HepG2 (cell line): ENCODE results near the gene RIOK3. TPM values are rescaled to one million over a fixed set of nuclear protein-coding genes. Genes with fewer than 3 reads are reported as not detected.

ENCODE experiments used
- ARNT ChIP-seq: fragments of 450-650 bp; IDR thresholded peaks from 2 replicates; pipeline ENCODE4 v1.6.1; 2017
- BRCA1 ChIP-seq: sonication (generic); formaldehyde crosslinking; IDR thresholded peaks from 2 replicates; pipeline ENCODE4 v1.4.0; 2020; ENCODE audit warnings: missing genetic modification reagents
- CEBPB ChIP-seq: IDR thresholded peaks from 2 replicates; pipeline ENCODE4 v1.6.1; 2011; ENCODE audit warnings: low read depth, low read length, improper control_type of control experiment, borderline replicate concordance
- FOXO1 ChIP-seq: sonication (generic); formaldehyde crosslinking; IDR thresholded peaks from 2 replicates; pipeline ENCODE4 v1.4.0; 2020; ENCODE audit warnings: missing genetic modification reagents
- ISX ChIP-seq: sonication (generic); formaldehyde crosslinking; conservative IDR thresholded peaks from 2 replicates; pipeline ENCODE4 v1.5.0; 2020; ENCODE audit warnings: missing genetic modification reagents
- LBX2 ChIP-seq: sonication (generic); formaldehyde crosslinking; IDR thresholded peaks from 2 replicates; pipeline ENCODE4 v1.5.0; 2020; ENCODE audit warnings: missing genetic modification reagents, mild to moderate bottlenecking, borderline replicate concordance
- PHF21A ChIP-seq: sonication (generic); formaldehyde crosslinking; IDR thresholded peaks from 2 replicates; pipeline ENCODE4 v1.5.0; 2020; ENCODE audit warnings: mild to moderate bottlenecking, missing genetic modification reagents
- RBAK ChIP-seq: sonication (generic); formaldehyde crosslinking; IDR thresholded peaks from 2 replicates; pipeline ENCODE4 v1.5.1; 2020; ENCODE audit warnings: mild to moderate bottlenecking, missing genetic modification reagents
- RERE ChIP-seq: IDR thresholded peaks from 2 replicates; pipeline ENCODE4 v1.6.1; 2016; ENCODE audit warnings: low read depth, missing genetic modification reagents, missing compliant biosample characterization
- RFX5 ChIP-seq: IDR thresholded peaks from 2 replicates; pipeline ENCODE4 v1.6.1; 2011; ENCODE audit warnings: low read depth, low read length, improper control_type of control experiment
- RNF219 ChIP-seq: sonication (generic); formaldehyde crosslinking; IDR thresholded peaks from 2 replicates; pipeline ENCODE4 v1.5.0; 2020; ENCODE audit warnings: mild to moderate bottlenecking, missing genetic modification reagents
- SUZ12 ChIP-seq: fragments of 150-350 bp; IDR thresholded peaks from 2 replicates; pipeline ENCODE4 v1.6.1; 2014; ENCODE audit warnings: low read depth, low read length
- TFDP1 ChIP-seq: IDR thresholded peaks from 2 replicates; pipeline ENCODE4 v1.6.1; 2016; ENCODE audit warnings: missing compliant biosample characterization, missing genetic modification reagents, borderline replicate concordance
- ZMAT3 ChIP-seq: sonication (generic); formaldehyde crosslinking; conservative IDR thresholded peaks from 2 replicates; pipeline ENCODE4 v1.7.0; 2021; ENCODE audit warnings: missing genetic modification reagents
- ZNF136 ChIP-seq: sonication (generic); formaldehyde crosslinking; IDR thresholded peaks from 2 replicates; pipeline ENCODE4 v1.8.1; 2022; ENCODE audit warnings: low read depth, mild to moderate bottlenecking, moderate library complexity, missing genetic modification reagents
- ZNF30 ChIP-seq: sonication (generic); formaldehyde crosslinking; IDR thresholded peaks from 2 replicates; pipeline ENCODE4 v1.5.0; 2020; ENCODE audit warnings: mild to moderate bottlenecking, missing genetic modification reagents
- ZNF33A ChIP-seq: sonication (generic); formaldehyde crosslinking; IDR thresholded peaks from 2 replicates; pipeline ENCODE4 v1.5.1; 2020; ENCODE audit warnings: missing genetic modification reagents, mild to moderate bottlenecking, moderate library complexity, borderline replicate concordance
- ZNF33B ChIP-seq: sonication (generic); formaldehyde crosslinking; IDR thresholded peaks from 2 replicates; pipeline ENCODE4 v1.5.1; 2020; ENCODE audit warnings: mild to moderate bottlenecking, missing genetic modification reagents
- ZSCAN5A ChIP-seq: sonication (generic); formaldehyde crosslinking; IDR thresholded peaks from 2 replicates; pipeline ENCODE4 v1.8.0; 2022; ENCODE audit warnings: mild to moderate bottlenecking, missing genetic modification reagents, borderline replicate concordance
- polyA plus RNA-seq, 8 experiments: library from polyadenylated mRNA; depleted of rRNA in 3 of 8; stranded (reverse) in 7 of 8; unstranded in 1 of 8; fragments of >200 nt; fragmentation: Illumina TruSeq in 4 of 8; extraction: Trizol in 4 of 8; gene quantifications; 2 replicates each; pipeline versions ENCODE4 v1.2.1 to v1.2.3, GENCODE V29; 2011 to 2016; ENCODE audit warnings: low read depth in 4 of 8, missing spikeins in 1 of 8, mixed read lengths in 1 of 8; ENCODE audit not compliant: insufficient read depth in 1 of 8
- total RNA-seq, 5 experiments: library from RNA; depleted of rRNA; stranded (reverse); fragments of >200 nt; fragmentation: Illumina TruSeq; extraction: Trizol; gene quantifications; 2 replicates each; pipeline ENCODE4 v1.2.3, GENCODE V29; 2016; ENCODE audit warnings: low read depth in 1 of 5

The RIOK3 gene
- total and polyA plus RNA-seq, 2 of the 13 experiments (the other 11 are each of a cell fraction or from before 2014, with no cell fraction given): 26.7 to 36.0 TPM

- TF ChIP-seq RERE (CRISPR knock-in tag) (0 out of 2 replicates have a peak, but pooled peaks have one; percentile 15), BRCA1 (CRISPR knock-in tag) (no peak), RFX5 (no peak), ZNF30 (CRISPR knock-in tag) (no peak), ZNF33B (CRISPR knock-in tag) (peak; percentile 54; the same call in 1 of the 2 replicates), ZMAT3 (CRISPR knock-in tag) (0 out of 2 replicates have a peak, but pooled peaks have one; percentile 35), FOXO1 (CRISPR knock-in tag) (no peak), RNF219 (no peak), ZNF33A (CRISPR knock-in tag) (no peak), PHF21A (CRISPR knock-in tag) (no peak), RBAK (CRISPR knock-in tag) (no peak), CEBPB (no peak), LBX2 (no peak), ARNT (no peak), ZNF136 (CRISPR knock-in tag) (peak; percentile 35; the same call in 1 of the 2 replicates), SUZ12 (no peak), ZSCAN5A (CRISPR knock-in tag) (no peak), ISX (no peak), TFDP1 (CRISPR knock-in tag) (no peak)
These were observed 50.2 kb downstream of the RIOK3 start, which contains the start of gene RMC1 (continued) for GRCh38 chr18:23503038-23503962.
